CD4-positive, alpha-beta T cell treated with Interleukin-17A for 1 hour (primary cell): ENCODE results near the gene SAMM50.
"Not testable (repeated sequence)": the region's sequence is repeated elsewhere in the genome, so short reads cannot be mapped to it uniquely, and the experiment has no call there.

ENCODE experiments used
- DNase-seq: peaks from one replicate; pipeline ENCODE4 v3.0.0-alpha.2; 2020

SAMM50 gene

DNA sequence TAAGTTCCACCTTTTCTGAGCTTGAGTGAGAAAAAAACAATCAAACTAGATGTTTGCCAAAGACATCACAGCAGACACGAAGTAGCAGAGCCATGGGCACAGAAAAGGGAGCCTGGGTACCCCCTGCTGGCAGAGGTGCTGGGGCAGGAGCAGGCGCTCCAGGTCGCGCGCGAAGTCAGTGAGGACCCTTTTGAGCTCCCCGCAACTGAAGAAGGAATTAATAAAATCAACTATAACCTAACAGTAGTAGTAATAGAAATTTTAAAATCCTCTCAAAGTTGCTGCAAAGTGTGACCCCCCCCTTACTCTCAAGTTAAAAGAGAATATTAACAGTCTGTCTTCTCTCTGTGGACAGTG, 48.8 kb downstream of the SAMM50 start:
- no peak for DNase-seq

DNA sequence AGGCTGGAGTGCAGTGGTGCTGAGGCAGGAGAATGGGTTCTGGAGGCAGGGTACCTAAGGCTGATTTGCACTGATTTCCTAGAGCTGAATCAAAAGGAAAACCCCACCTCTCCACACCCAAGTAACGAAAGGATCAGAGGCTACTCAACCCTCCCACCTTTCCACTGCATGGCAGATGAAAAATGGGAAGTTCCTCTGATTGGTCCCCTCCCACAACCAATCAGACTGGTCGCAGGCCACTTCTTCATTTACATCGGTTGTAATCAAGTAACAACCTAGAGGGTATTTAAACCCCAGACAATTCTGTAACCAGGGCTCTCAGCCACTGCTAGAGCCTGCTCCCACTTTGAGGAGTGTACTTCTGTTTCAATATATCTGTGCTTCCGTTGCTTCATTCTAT, 50.3 kb downstream of the SAMM50 start:
- DNase-seq: no peak

DNA sequence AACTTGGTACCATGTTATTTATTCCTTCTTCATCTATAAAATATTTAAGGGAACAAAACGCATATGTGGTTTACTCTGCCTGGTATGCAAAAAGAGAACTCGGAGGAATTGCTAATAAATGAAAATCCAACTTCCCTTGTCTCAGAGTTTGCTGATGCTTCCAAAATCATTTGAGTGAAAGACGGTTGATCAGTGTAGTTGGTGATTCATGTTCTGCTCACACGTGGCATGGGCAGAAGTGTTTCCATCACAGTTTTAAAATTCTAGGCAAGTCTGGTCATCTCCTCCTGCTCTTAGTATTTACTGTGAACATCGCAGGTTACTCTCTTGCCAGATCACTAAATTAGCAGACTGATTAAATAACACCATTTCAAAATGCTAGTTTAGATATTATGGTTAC, 56.9 kb downstream of the SAMM50 start:
- DNase-seq: no peak

DNA sequence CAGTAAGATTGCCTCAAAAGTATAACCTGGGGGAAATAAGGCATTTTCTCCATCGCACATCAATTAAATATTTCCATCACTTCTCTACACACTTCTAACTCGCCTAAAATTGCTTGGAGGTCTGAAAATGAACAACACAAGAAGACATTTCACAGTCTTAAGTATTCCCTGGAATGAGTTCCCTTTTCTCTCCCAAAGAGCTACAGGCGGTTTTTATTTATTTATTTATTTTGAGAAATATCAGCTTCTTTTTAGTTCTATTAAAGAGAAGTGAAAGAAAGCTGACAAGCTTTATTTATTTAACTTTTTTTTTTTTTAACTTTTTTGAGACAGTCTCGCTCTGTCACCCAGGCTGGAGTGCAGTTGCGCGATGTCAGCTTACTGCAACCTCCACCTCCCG, 57.3 kb downstream of the SAMM50 start:
- no peak for DNase-seq

DNA sequence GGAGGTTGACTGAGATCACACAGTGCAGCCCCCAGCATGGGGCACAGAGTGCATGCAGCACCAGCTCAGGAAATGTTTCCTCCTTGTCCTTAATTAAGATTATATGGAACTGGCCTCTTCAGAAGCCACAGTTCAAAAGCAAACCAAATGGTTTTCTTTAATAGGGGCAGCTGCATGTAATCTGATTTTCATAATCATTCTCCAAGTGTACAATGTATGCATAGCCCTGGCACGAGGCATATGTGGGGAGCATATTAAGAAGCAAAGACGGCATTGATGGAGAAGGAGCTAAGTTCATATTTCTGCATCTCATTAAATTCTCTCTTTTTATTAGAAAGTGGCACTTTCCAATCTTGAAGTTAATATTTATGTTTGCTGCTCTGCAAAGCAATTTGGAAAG, 59.0 kb downstream of the SAMM50 start:
- no peak for DNase-seq

DNA sequence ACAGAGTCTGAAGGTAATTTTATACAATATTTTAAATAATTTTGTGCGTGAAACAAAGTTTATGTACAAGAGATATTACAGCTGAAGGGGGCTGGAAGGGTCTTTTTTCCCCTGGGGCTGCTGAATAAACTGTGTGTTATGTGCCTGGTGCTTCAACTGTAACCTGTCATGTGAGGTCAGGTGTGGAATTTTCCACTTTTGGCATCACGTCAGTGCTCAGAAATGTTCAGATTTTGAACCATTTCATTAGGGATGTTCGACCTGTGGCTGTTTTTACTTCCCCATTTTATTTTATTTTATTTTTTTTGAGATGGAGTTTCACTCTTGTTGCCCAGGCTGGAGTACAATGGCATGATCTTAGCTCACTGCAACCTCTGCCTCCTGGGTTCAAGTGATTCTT, 61.3 kb downstream of the SAMM50 start:
- not testable (repeated sequence) for DNase-seq

DNA sequence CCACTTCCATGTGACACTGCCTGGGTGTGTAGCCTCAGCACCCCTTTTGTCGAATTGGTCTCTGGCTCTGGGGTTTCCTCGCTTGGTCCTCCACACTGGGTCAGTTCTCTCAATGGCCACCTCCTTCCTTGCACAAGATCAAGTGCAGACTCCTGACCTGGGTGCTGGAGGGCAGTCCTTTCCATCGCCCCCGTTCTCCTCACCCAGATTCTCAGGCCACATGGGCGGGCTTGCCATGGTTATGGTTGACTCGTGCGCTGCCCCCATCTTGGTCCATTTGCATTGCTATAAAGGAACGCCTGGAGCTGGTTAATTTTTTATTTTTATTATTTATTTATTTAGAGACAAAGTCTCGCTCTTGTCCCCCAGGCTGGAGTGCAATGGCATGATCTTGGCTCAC, 63.4 kb downstream of the SAMM50 start:
- no peak for DNase-seq

DNA sequence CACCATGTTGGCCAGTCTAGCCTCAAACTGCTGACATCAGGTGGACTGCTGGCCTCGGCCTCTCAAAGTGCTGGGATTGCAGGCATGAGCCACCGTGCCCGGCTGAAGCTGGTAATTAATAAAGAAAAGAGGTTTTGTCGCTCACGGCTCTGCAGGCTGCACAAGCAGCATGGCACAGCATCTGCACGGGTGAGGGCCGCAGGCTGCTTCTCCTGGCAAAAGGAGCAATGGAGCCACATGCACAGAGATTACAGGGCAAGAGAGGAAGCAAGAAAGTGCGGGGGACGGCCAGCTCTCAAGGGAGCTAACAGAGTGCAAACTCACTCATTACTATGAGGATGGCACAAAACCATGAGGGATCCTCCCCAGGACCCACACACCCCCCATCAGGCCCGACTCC, 64.2 kb downstream of the SAMM50 start:
- no peak for DNase-seq

DNA sequence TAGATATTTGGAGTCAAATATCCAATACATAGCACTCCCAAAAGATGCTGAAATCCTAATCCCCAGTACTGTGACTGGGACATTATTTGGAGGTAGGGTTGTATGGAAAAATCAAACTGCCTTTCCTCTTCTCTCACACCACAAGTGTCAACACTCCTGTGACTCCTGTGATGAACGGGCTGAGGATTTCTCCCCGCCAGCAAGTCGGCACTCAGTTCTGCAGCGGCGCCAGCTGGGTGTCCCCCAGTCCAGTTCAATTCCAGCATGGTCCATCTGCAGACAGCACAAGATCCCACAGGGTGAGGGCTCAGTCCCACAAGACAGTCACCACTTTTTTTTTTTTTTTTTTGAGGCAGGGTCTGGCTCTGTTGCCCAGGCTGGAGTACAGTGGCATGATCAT, 64.6 kb downstream of the SAMM50 start:
- no peak for DNase-seq

DNA sequence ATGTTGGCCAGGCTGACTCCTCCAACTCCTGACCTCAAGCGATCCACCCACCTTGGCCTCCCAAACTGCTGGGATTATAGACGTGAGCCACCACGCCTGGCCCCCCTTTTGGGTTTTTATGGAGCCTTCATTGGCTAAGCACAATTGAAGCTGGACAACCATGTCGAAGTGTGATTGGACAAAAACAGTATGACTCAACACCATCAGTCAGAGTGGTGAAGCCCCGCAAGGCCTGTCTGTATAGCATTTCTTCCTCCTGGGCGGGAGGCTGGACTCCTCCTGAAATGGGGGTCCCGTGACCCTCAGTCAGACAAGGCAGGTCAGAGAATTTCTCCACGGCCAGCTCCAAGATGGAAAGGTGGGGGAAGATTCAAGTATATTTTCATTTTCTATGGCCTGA, 65.7 kb downstream of the SAMM50 start:
- no peak for DNase-seq

DNA sequence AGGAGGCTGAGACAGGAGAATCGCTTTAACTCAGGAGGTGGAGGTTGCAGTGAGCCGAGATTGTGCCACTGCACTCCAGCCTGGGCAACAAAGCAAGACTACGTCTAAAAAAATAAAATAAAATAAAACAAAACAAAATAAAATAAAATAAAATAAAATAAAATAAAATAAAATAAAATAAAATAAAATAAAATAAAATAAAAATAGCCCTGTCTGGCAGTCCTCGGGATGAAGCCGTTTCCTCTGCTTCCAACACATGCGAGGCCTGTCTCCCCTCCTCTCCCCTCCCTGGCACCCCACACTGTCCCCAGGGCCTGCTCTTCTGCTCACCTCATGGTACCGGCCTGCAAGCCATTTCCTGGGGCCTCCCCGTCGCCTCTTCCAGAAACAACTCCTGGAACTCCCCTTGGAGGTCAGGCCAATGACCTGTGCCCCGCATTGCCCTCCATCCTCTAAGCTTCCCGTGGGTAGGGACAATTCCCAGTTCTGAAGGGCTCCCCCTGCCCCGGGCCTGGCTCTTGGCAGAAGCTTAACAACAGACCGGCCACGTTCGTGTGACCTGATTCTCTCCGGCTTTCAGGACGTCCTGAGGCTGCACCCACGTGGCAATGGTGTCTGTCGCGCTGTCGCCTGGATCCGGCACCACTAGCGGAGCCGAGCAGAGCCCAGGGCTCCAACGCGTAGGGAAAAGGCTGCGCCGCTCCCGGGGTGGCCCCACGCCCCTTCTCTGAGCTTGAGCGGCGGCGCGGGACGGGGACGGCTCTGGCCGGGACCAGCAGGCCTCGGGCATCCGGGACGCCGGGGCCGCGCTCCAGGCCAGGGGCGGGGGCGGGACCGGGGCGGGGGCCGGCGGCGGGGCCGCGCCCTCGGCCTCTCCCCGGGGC, 68.4 kb downstream of the SAMM50 start:
- DNase-seq: peak; percentile 40

DNA sequence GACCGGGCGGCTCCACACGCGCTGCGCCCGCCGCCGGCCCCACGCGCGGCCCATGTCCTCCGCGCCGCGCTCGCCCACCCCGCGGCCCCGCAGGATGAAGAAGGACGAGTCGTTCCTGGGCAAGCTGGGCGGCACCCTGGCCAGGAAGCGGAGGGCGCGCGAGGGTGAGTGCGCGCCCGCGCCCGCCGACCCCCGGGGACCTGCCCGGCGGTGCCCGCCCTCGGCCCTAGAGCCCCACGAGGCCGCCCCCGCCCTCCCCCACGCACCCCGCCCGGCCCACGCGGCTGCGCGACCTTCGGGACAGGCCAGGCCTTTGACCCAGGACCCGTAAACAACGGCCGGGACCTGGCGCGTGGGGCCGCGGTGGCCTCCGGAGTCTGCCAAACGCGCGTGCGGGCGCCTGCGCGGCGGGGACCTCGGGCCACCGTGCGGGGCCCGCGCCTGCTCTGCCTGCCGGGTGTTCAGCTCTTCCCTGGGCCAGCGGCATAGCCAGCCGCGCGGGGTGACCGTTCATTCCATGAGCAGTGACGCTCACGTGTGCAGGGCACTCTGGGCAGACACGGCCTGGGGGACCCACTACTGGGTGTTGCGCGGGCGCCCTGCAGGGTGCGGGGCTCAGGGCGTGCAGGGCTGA, 69.2 kb downstream of the SAMM50 start, which contains the start of gene PARVB:
Gene PARVB (plus strand): TSS at position 15 of the 634 bp plus-strand sequence. CDS start 38 bp downstream, at position 53.
- DNase-seq: peak; percentile 32

DNA sequence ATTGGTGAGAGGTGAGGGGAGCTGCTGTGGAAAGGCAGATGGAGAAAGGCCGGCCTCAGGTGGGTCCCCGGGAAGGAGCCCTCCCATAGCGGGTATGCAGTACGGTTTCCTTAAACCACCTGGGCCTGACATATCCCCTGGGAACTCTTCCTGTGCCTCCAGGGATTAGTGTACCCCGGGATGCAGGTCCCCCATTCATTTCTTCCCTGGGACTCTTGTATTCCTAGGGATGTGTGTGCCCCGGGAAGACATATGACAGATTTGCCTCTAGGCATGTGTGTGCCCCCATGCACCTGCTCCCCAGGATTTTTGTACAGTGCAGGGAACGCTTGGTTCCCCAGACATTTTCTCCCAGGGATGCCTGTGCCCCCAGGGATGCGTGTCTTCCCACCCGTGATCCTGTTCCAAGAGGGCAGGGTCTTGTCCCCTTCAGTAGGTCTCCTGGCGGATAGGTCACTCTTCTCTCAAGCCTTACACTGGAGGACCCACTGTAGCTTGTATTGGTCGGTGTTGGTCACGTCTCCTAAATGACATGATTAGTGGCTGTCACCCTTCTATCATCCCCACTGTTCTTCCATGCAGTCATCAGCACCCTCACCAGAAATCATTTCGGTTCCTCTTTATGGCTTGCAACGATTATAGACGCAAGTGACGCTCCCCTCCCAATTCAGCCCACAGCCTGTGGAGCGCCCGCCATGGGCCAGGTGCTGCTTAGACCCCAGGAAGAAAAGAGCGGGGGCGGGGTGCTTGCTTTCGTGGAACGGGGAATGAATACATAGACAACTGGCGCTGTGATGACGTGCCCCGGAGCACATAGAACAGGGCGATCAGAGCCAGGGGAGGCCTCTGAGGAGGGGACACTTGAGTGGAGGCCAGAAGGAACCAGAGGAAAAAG, 70.2 kb downstream of the SAMM50 start:
- DNase-seq: peak; percentile 36

DNA sequence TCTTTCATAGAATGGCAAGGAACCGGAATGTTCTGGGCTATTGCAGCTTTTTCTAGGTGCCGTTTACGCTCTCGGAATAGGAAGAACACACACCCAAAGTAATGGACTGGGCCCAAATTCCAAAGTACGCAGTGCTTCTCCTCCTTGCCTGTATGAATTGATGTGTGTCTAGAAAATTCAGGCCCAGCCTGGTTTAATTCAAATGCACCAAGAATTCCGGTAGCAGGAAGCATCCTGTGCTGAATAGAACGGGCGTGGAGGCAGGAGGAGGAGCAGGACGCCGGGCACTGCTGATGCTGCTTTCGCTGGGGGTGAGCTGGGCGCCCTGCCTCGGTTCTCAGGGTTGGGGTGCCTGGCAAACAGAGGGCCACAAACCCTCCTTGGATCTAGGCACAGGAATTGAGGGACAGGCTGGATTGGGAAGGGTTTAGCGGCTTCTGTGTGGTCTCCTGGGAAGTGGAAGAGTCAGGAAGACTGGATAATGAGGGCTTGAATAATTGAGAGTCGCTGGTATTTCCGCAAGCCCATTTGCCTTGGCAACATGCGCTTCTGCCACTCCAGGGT, 70.9 kb downstream of the SAMM50 start:
- DNase-seq: no peak

DNA sequence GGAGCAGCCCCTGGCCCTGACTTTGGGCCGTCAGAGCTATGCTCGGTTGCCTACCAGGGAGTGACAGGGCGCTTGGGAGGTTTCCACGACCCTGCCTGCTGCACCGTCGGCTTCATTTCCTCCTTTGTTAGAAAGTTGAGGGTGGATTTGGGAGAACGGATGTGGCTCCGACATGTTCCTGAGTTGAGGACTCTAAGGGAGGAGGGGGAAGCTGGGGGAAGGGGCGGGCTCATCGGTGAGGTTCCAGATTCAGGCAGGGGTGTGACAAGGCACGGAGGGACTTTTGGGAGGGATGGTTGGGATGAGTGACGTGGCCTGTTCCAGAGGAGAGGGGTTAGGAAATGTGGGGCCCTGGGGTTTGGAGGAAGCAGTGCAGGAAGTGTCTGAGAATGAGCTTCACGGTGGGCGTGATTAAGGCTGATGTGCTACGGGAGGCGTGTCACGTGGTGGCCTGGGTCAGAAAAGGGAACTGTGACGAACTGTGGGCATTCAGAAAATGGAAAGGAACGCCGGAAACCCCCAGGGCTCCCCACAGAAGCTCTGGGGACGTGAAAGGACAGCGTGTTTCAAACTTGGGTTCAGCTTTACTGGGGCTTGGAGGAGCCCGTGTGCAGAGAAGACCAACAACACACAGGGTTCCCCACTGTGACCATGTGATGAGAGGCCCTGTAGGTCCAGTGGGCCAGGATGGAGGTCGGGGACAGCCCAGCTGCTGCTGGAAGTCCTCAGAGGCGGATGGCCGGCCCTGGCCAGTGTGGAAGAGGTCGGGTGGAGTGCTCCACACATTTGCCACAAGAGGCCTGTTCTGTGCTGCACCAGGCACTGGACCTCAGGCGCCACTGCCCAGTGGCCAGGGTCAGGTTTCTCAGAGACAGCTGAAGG, 71.6 kb downstream of the SAMM50 start:
- DNase-seq: peak; percentile 89

DNA sequence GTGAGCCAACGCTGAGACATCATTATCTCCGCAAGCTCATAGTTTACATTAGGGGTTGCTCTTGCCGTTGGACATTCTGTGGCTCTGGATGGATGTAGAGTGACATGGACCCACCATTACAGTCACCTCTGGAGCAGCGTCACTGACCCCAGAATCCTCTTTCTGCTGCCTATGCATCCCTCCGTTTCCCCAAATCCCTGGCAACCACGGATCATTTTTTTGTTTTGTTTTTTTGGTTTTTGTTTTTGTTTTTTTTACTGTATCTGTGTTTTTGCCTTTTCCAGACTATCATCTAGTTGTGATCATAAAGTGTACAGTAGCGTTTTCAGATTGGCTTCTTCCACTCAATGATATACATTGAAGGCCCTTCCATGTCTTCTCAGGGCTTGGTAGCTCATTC, 72.8 kb downstream of the SAMM50 start:
- DNase-seq: no peak

DNA sequence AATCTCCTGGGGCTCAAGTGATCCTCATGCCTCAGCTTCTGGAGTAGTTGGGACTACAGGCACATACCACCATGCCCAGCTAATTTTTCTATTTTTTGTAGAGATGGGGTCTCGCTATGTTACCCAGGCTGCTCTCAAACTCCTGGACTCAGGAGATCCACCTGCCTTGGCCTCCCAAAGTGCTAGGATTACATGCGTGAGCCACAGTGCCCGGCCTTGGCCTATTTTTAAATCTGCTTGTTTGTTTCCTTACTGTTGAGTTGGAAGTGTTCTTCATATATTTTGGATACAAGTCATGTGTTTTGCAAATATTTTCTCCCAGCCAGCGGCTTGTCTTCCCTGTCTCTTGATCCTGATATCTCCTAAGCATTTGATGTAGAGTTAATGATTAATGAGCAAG, 73.8 kb downstream of the SAMM50 start:
- no peak for DNase-seq

DNA sequence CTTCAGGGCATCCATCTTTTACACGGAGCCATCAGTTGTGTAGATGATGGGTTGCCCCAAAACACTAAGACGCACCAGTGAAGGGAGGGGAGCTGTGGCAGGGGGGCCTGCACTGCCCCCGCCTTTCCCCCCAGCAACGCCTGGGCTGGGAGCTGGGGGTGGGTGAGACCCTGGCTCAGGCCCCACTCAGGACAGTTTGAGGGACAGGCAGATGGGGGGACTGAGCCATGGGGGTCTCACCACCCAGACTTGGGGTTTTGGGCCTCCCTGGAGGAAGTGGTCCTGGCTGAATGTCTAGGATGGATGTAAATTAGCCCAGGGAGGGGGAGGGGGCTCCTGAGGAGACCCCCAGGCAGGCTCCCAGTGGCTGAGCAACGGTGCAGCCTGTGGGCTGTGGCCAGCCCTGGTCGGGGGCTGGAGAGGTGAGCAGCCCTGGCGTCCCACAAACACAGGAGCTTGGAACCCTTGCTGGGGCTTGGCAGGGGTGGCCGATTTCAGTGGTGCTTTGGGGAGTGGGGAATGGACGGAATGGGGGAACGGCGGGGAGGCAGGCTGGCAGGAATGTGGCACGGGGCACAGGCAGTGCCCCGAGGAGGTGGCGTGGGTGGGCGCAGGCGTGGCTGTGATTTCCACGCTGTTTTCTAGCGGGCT, 74.9 kb downstream of the SAMM50 start:
- DNase-seq: no peak

DNA sequence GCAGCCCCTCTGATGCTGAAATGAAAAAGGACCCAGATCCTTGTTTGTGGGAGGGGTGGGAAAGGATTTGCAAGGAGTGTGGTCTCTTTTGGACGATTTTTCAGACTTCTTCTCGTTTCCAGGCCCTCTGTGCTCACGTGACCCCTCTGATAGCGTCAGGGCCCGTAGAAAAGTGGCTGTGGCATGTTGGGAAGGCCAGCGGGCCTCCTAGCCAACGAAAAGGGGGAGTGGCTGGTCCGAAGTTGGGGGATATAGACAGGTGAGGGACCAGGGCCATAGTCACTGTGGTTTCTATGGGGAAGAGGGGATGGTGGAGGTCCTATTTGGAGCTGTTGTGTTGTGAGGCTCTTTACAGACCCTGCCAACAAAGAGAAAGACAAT, 75.5 kb downstream of the SAMM50 start:
- DNase-seq: no peak

DNA sequence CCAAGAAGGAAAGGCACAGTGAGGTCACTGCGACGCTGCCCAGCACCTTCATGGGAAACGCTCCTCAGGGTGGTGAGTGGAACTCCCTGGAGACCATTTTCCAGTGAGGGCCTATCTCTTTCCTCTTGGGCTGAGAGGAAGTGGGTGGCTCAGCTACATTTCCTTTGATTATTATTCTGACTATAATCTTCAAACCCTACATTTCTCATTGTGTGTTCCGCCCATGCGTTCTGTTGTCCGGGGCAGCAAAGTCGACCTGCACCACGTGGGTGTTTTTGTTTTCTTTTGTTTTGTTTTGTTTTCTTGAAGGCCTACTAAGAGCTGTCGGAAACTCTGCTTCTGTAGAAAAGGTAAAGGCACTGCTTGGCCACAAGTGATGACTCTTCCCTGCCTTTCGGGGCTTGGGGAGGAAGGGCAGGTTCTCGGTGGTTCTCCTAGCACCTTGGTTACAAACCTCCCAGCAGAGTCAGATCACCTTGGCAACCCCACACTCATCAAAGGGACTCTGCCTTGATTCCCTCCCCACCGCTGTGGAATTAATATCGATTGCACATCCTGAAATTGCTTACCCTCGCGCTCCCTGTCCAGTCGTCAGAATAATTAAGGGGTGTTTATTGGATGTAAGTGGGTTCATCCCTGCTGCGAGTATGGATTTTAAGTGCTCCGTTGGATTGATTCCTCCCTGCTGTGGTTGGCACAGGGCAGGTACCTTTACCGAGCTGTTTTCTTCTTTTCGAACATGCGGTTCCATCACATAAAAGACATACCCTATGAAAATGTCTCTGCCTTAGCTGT, 76.1 kb downstream of the SAMM50 start:
- peak; percentile 64 for DNase-seq
